H1 (cell line): ENCODE data around the gene MMD. TPM values are rescaled to one million over a fixed set of nuclear protein-coding genes. Genes with fewer than 3 reads are reported as not detected.

Experiments
- CTCF ChIA-PET: fragments of 300-600 bp; sonication (Branson Sonifier 250); formaldehyde crosslinking; loops from one replicate; lab custom pipeline; 2021; ENCODE audit not compliant: partially characterized antibody; lab: Charles Lee
- POLR2A ChIA-PET: fragments of 300-600 bp; sonication (Branson Sonifier 250); formaldehyde crosslinking; loops from one replicate; lab custom pipeline; 2021; ENCODE audit warnings: inconsistent platforms; ENCODE audit not compliant: partially characterized antibody; lab: Charles Lee
- DNase-seq, 2 experiments: peaks; one replicate each; pipeline versions ENCODE4 v3.0.0 to v3.0.0-alpha.2; 2010 to 2022; ENCODE audit warnings: low spot score in 2 of 2, low read depth in 1 of 2, mixed read lengths in 1 of 2
- FAIRE-seq: peaks from 2 replicates; lab custom pipeline; 2011; peaks lifted over from hg19 to GRCh38; lab: Jason Lieb, UNC
- H2AFZ ChIP-seq: 2 replicates; pipeline ENCODE4 v1.8.1; 2012; ENCODE audit warnings: low read length, inconsistent platforms
- H2AK5ac ChIP-seq: 2 replicates; pipeline ENCODE4 v1.6.1; 2013; ENCODE audit warnings: low read depth, low read length
- H2BK120ac ChIP-seq: replicated peaks from 2 replicates; pipeline ENCODE3; 2013; ENCODE audit warnings: low read depth, low read length, inconsistent platforms
- H2BK12ac ChIP-seq: 2 replicates; pipeline ENCODE4 v1.6.1; 2013; ENCODE audit warnings: low read depth, low read length
- H2BK15ac ChIP-seq: 2 replicates; pipeline ENCODE4 v1.6.1; 2013; ENCODE audit warnings: low read length
- H2BK20ac ChIP-seq: 2 replicates; pipeline ENCODE4 v1.6.1; 2013; ENCODE audit warnings: low read length
- H2BK5ac ChIP-seq: 2 replicates; pipeline ENCODE4 v1.6.1; 2013; ENCODE audit warnings: low read depth, low read length
- H3K14ac ChIP-seq: 2 replicates; pipeline ENCODE4 v1.6.1; 2013; ENCODE audit warnings: inconsistent platforms; ENCODE audit not compliant: insufficient read length
- H3K18ac ChIP-seq: 2 replicates; pipeline ENCODE4 v1.6.1; 2013; ENCODE audit warnings: low read length; ENCODE audit errors: extremely low read depth
- H3K23ac ChIP-seq: 2 replicates; pipeline ENCODE4 v1.6.1; 2013; ENCODE audit warnings: inconsistent platforms; ENCODE audit not compliant: insufficient read length
- H3K23me2 ChIP-seq: 2 replicates; pipeline ENCODE4 v1.6.1; 2013; ENCODE audit warnings: low read depth, low read length
- H3K27ac ChIP-seq: 2 replicates; pipeline ENCODE4 v1.6.1; 2011; ENCODE audit warnings: low read depth, low read length, inconsistent platforms
- H3K27me3 ChIP-seq, 4 experiments: replicated peaks in 1 of 4; 1 replicate in 1 of 4; 2 replicates in 3 of 4; pipeline versions ENCODE4 v1.6.1 to v1.8.1; 2011 to 2013; ENCODE audit warnings: low read length in 3 of 4, mild to moderate bottlenecking in 3 of 4, inconsistent platforms in 2 of 4, mixed read lengths in 2 of 4, moderate library complexity in 1 of 4; ENCODE audit not compliant: control insufficient read depth in 3 of 4, insufficient read depth in 3 of 4; ENCODE audit errors: extremely low read depth in 1 of 4
- H3K36me3 ChIP-seq, 4 experiments: 2 replicates each; pipeline versions ENCODE4 v1.6.1 to v1.8.1; 2011 to 2013; ENCODE audit warnings: mild to moderate bottlenecking in 4 of 4, low read length in 3 of 4, moderate library complexity in 2 of 4, control low read depth in 1 of 4, inconsistent platforms in 1 of 4; ENCODE audit not compliant: insufficient read depth in 4 of 4, control insufficient read depth in 2 of 4
- H3K4ac ChIP-seq: replicated peaks from 2 replicates; pipeline ENCODE3; 2013; ENCODE audit warnings: low read length, low read depth, mixed read lengths, inconsistent platforms; ENCODE audit not compliant: insufficient read length
- H3K4me1 ChIP-seq, 4 experiments: replicated peaks in 1 of 4; 1 replicate in 1 of 4; 2 replicates in 3 of 4; pipeline versions ENCODE4 v1.6.1 to v1.8.1; 2011 to 2013; ENCODE audit warnings: low read length in 3 of 4, inconsistent platforms in 2 of 4, mixed read lengths in 1 of 4; ENCODE audit not compliant: insufficient read depth in 4 of 4, control insufficient read depth in 3 of 4
- H3K4me2 ChIP-seq, 2 experiments: 2 replicates each; pipeline versions ENCODE4 v1.6.1 to v1.8.1; 2011 to 2013; ENCODE audit warnings: low read depth in 2 of 2, low read length in 2 of 2, control low read depth in 1 of 2, inconsistent platforms in 1 of 2, mild to moderate bottlenecking in 1 of 2; ENCODE audit not compliant: insufficient read depth in 1 of 2
- H3K4me3 ChIP-seq, 4 experiments: fragments of 200-600, 300-600 bp in 1 of 4; sonication (generic), shearing (Covaris generic), sonication (Bioruptor Twin) in 1 of 4; 2 replicates each; pipeline versions ENCODE4 v1.5.1 to v1.8.1; 2011 to 2016; ENCODE audit warnings: low read length in 4 of 4, low read depth in 3 of 4, control low read depth in 2 of 4, inconsistent platforms in 2 of 4, mild to moderate bottlenecking in 2 of 4, mixed read lengths in 1 of 4, moderate library complexity in 1 of 4; ENCODE audit not compliant: insufficient read depth in 2 of 4; ENCODE audit errors: extremely low read depth in 1 of 4
- H3K56ac ChIP-seq: replicated peaks from 2 replicates; pipeline ENCODE3; 2013; ENCODE audit warnings: low read depth, mild to moderate bottlenecking, mixed read lengths, low read length, inconsistent platforms; ENCODE audit not compliant: insufficient read length
- H3K79me1 ChIP-seq: 2 replicates; pipeline ENCODE4 v1.6.1; 2013; ENCODE audit warnings: low read depth, low read length, control low read depth
- H3K79me2 ChIP-seq, 2 experiments: 2 replicates each; pipeline versions ENCODE4 v1.6.1 to v1.8.1; 2012 to 2013; ENCODE audit warnings: low read length in 2 of 2, mild to moderate bottlenecking in 2 of 2, inconsistent platforms in 1 of 2; ENCODE audit not compliant: insufficient read depth in 2 of 2, control insufficient read depth in 1 of 2
- H3K9ac ChIP-seq, 4 experiments: replicated peaks in 1 of 4; 1 replicate in 1 of 4; 2 replicates in 3 of 4; pipeline versions ENCODE4 v1.6.1 to v1.8.1; 2011 to 2013; ENCODE audit warnings: low read depth in 3 of 4, low read length in 3 of 4, control low read depth in 2 of 4, mild to moderate bottlenecking in 2 of 4, moderate library complexity in 2 of 4, inconsistent platforms in 1 of 4; ENCODE audit errors: extremely low read depth in 1 of 4
- H3K9me3 ChIP-seq, 2 experiments: 2 replicates each; pipeline versions ENCODE4 v1.6.1 to v1.8.1; 2012 to 2013; ENCODE audit warnings: mild to moderate bottlenecking in 2 of 2, moderate library complexity in 2 of 2, control low read depth in 1 of 2, inconsistent platforms in 1 of 2, low read depth in 1 of 2, low read length in 1 of 2, mixed read lengths in 1 of 2; ENCODE audit not compliant: insufficient read depth in 2 of 2
- H4K20me1 ChIP-seq, 2 experiments: replicated peaks in 1 of 2; 2 replicates each; pipeline versions ENCODE3 to v1.8.1; 2011 to 2013; ENCODE audit warnings: inconsistent platforms in 2 of 2, low read length in 2 of 2, mild to moderate bottlenecking in 1 of 2; ENCODE audit not compliant: insufficient read depth in 2 of 2, control insufficient read depth in 1 of 2
- H4K5ac ChIP-seq: 2 replicates; pipeline ENCODE4 v1.6.1; 2013; ENCODE audit warnings: low read length, low read depth, mixed read lengths, inconsistent platforms; ENCODE audit not compliant: insufficient read length
- H4K8ac ChIP-seq: 2 replicates; pipeline ENCODE4 v1.8.0; 2013; ENCODE audit warnings: mild to moderate bottlenecking, moderate library complexity, low read length, inconsistent platforms; ENCODE audit not compliant: insufficient read depth; ENCODE audit errors: extremely low read depth
- H4K91ac ChIP-seq: replicated peaks from 2 replicates; pipeline ENCODE3; 2013; ENCODE audit warnings: low read length, mixed read lengths, inconsistent platforms; ENCODE audit not compliant: insufficient read length
- CTCF ChIP-seq, 3 experiments: IDR thresholded peaks; 1 replicate in 2 of 3; 2 replicates in 1 of 3; pipeline versions ENCODE4 v1.5.1 to v1.6.1; 2011; ENCODE audit warnings: low read length in 3 of 3, mild to moderate bottlenecking in 3 of 3, inconsistent platforms in 2 of 3, low read depth in 1 of 3, moderate library complexity in 1 of 3; ENCODE audit not compliant: insufficient read depth in 1 of 3; ENCODE audit errors: control extremely low read depth in 1 of 3
- WGBS, 2 experiments: shearing (Covaris generic) in 1 of 2; methylation state at CpG; one replicate each; pipeline versions ENCODE4 v1.1.6 to v1.1.7; 2013 to 2015; ENCODE audit warnings: low lambda C conversion rate in 2 of 2, mixed read lengths in 2 of 2, inconsistent platforms in 1 of 2, low coverage in 1 of 2, missing lambda C conversion rate in 1 of 2; ENCODE audit not compliant: insufficient replicate concordance in 2 of 2, insufficient coverage in 1 of 2, insufficient read length in 1 of 2; ENCODE audit errors: extremely low coverage in 1 of 2, missing lambda C conversion rate in 1 of 2; 5-methylcytosine and 5-hydroxymethylcytosine counted together
- polyA plus RNA-seq, 7 experiments: library from polyadenylated mRNA; depleted of rRNA in 3 of 7; stranded (reverse) in 5 of 7; unstranded in 2 of 7; fragments of >200 nt in 5 of 7; fragments of 200-250 nt in 2 of 7; gene quantifications; 1 replicate in 5 of 7; 2 replicates in 1 of 7; 4 replicates in 1 of 7; pipeline versions ENCODE4 v1.2.1 to v1.2.3, GENCODE V29; 2011 to 2013; ENCODE audit warnings: missing spikeins in 2 of 7, mixed read lengths in 2 of 7
- total RNA-seq: library from RNA; stranded (reverse); fragmentation: NEBNext Ultra II Directional; extraction: Animal tissue kit (Norgen Biotek cat#: 25700); gene quantifications from 2 replicates; pipeline ENCODE4 v1.2.1, GENCODE V29; 2021

Gene MMD
- total and polyA plus RNA-seq, 2 of the 8 experiments (the other 6 are each of a cell fraction or from before 2014, with no cell fraction given), result 28.2 to 37.8 TPM

GRCh38 chr17:55437159-55437605 lies 15.5 kb upstream of the MMD start:
- no peaks in the 10 kb centered on the region for H3K27me3 ChIP-seq
- WGBS, 2 experiments, result 90% methylated on average over 5 of the region's 5 CpGs; no CpG with 5 or more reads in 1 of the 2 experiments
- no peaks in the 10 kb centered on the region for H3K9me3 ChIP-seq
- no peaks in the 10 kb centered on the region for H3K4me1 ChIP-seq
- no peaks in the 10 kb centered on the region for H4K20me1 ChIP-seq
- H2BK20ac ChIP-seq, result no peak overlapping the region
- H3K18ac ChIP-seq, result no peak overlapping the region
- H3K23ac ChIP-seq, result no peak overlapping the region
- H2AFZ ChIP-seq, result no peak overlapping the region
- no peak overlapping the region for H3K27ac ChIP-seq
- no peak overlapping the region for H3K4me2 ChIP-seq
- no peak for TF ChIP-seq CTCF (IDR thresholded peaks at IDR 0.05; ENCODE audit: control extremely low read depth in 1 of 3, insufficient read depth in 1 of 3, low read depth in 1 of 3, low read length in 3 of 3)
- no peak overlapping the region for H2BK5ac ChIP-seq
- H2BK15ac ChIP-seq, result no peak overlapping the region
- H3K23me2 ChIP-seq, result no peaks in the 10 kb centered on the region
- H3K4me3 ChIP-seq, result no peak overlapping the region
- no peak overlapping the region for H3K4ac ChIP-seq
- FAIRE-seq (no peak), DNase-seq (no peak)
- H4K91ac ChIP-seq, result no peak overlapping the region
- H2AK5ac ChIP-seq, result no peak overlapping the region
- H3K14ac ChIP-seq, result no peak overlapping the region
- H4K8ac ChIP-seq, result no peak overlapping the region
- H4K5ac ChIP-seq, result no peak overlapping the region
- no peaks in the 10 kb centered on the region for H3K79me1 ChIP-seq
- H2BK120ac ChIP-seq, result no peak overlapping the region
- no peaks in the 10 kb centered on the region for H3K36me3 ChIP-seq
- ChIA-PET POLR2A (no interaction called here), CTCF (interaction anchor here (0.6 kb wide), 1 partner anchor 22 kb away, joined by 3 read pairs; no protein-coding TSS in a partner anchor)
- no peak overlapping the region for H2BK12ac ChIP-seq
- H3K79me2 ChIP-seq, result no peaks in the 10 kb centered on the region
- H3K9ac ChIP-seq, result no peak overlapping the region
- H3K56ac ChIP-seq, result no peak overlapping the region
